Measurements from ENCODE around the gene DCDC2B.

The DCDC2B gene

DNA sequence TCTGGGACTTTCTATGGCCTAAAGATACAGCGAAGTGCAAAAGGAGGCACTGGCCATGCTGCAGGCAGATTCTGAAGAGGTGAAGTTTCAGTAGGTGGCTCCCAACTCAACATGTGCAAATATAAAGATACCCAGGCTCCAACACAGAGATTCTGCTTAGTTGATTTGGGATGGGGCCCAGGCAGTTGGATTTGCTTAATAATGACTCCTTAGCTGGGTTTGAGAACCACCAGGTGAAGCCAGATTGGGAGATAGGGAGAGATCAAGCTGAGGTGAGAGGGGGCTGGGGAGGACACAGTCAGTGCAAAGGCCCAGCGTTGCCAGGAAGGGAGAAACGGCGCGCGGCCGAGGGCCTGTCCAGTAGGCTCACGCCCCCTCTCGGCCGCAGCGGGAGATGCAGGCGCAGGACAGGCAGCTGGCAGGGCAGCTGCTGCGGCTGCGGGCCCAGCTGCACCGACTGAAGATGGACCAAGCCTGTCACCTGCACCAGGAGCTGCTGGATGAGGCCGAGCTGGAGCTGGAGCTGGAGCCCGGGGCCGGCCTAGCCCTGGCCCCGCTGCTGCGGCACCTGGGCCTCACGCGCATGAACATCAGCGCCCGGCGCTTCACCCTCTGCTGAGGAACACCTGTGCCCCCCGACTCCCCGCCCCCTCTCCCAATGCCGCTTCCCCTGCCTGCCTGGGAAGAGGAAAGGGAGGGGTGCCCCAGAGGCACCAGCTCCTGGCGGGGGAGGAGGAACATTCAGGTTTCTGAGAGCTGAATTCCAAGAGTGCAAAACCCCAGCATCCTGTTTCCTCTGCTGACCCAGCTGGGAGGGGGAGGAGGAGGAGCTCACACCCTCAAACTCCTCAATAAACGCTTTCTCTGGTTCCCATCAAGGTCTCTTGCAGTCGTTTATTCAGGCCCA lies 39.3 kb downstream of the DCDC2B start:
- TF ChIP-seq, protein P1, sequence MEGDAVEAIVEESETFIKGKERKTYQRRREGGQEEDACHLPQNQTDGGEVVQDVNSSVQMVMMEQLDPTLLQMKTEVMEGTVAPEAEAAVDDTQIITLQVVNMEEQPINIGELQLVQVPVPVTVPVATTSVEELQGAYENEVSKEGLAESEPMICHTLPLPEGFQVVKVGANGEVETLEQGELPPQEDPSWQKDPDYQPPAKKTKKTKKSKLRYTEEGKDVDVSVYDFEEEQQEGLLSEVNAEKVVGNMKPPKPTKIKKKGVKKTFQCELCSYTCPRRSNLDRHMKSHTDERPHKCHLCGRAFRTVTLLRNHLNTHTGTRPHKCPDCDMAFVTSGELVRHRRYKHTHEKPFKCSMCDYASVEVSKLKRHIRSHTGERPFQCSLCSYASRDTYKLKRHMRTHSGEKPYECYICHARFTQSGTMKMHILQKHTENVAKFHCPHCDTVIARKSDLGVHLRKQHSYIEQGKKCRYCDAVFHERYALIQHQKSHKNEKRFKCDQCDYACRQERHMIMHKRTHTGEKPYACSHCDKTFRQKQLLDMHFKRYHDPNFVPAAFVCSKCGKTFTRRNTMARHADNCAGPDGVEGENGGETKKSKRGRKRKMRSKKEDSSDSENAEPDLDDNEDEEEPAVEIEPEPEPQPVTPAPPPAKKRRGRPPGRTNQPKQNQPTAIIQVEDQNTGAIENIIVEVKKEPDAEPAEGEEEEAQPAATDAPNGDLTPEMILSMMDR (IDR thresholded peaks at IDR 0.05): peak; percentile 86
- peak; percentile 80 for DNase-seq (ENCODE audit: low spot score)
- Histone ChIP-seq H3K4me3 (peak overlapping the region; percentile 52), H3K27ac (peak overlapping the region; percentile 18 to 73)

DNA sequence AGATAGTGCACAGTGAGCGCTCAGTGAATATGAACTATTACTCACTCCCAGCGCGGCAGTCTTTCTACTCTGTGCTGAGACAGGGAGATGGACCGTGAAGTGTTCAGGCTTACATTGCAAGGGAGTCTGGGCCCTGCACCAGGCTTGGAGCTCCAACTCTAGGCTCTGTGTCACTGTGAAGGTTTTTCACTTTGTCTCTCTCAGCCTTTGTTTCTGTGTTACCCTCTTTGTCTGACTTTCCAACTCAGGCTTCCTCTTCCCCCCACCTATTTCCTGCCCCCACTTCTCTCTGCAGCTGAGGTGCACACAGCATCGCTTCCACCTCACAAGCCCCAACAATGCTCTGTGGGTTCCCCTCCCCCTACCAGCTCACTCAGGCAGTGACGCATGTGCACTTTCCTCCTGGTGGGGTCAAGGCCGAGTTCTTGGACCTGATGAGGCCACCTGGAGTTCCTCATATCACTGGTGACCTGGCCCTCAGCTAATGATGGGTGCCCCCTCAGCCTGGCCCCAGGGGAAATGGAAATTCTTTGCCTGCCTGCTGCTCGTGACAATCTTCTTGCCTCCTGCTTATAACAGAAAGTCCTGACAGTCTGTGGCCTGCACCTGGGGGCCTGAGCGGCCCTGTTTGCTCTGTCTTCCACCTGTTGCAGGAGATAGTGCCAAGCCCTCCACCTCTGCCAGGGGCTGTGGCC lies 41.1 kb downstream of the DCDC2B start:
- peak overlapping the region in 1 of 2 donors; percentile 64 for H3K27ac ChIP-seq
- DNase-seq (ENCODE audit: low spot score): no peak
- H3K4me3 ChIP-seq: no peak overlapping the region
- TF ChIP-seq, protein P1 (IDR thresholded peaks at IDR 0.05): no peak

DNA sequence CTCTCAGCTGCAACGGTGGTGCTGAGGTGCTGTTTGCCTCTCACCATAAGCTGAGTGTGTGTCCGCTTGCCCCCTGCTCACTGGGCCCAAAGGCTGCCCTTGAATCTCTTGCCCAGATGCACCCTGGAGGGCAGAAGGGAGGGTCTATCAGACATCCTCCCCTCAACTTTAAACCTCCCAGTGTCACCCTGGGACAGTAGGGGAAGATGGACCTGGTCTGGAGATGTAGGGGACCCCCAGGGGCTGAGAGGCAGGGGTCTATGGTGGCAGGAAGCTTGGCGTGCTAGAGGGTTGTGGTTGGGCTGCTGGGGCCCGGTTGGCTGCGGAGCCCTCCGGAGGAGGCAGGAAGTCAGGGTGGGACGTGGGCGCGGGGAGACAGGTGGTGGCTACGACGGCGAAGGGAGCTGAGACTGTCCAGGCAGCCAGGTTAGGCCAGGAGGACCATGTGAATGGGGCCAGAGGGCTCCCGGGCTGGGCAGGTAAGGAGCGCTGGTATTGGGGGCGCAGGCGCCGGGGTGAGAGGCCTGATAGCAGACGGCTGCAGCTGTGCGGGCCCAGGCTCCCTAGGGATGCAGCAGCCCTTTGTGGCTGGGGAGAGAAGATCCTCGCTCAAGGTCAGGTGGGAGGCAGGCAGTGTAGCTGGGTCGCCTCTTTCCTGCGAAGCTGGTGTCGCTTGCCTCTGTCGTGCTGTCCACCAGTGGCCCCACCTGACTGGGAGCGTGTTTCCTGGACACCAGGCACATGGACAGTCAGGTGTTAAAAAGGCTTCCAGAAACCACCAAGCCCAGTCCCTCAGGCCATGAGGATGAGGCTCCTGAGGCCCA lies 42.2 kb downstream of the DCDC2B start, which contains the start of gene LCK:
TSS of gene LCK (plus strand) at position 373 of the 824 bp plus-strand sequence. CDS start 23,065 bp downstream, outside the sequence.
- DNase-seq (ENCODE audit: low spot score): no peak
- TF ChIP-seq, protein P1 (IDR thresholded peaks at IDR 0.05): no peak
- Histone ChIP-seq H3K4me3 (no peak within 1 kb of the TSS), H3K27ac (peak within 1 kb of the TSS in 1 of 2 donors; percentile 64)

DNA sequence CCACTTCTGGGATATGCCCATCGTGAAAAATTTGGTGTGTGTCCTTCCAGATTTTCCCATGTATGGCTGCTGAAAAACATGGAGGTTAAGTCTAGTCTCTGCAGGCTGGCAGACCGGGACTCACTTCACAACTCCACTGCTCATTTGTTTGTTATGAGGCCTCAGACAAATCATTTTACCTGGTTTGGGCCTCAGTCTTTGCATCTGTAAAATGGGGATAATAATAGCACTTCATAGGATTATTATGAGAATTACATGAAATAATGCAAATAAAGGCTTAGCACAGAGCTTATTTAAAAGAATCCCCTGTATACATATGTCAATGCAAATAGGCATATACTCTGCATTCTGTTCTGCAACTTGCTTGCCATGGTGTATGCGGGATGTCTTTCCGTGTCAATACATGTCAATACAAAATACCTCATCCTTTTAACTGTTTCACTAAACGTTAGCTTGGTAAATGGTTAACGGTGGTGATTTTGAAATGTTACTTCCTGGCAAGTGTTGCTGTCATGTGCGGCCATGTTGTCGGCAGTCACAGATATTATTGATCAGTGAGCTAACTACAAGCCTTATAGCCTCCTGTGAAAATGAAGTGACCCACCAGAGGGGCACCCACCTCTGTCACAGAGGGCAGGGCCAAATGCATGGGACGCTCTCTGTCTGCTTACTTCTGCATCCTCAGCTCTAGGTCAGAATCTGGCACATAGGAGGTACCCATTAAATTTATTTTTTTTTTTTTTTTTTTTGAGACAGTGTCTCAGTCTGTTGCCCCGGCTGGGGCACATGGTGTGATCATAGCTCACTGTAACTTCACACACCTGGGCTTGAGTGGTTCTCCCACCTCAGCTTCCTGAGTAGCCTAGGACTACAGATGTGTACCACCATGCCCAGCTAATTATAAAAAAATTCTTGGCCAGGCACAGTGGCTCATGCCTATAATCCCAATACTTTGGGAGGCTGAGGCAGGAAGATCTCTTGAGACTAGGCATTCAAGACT lies 46.5 kb downstream of the DCDC2B start:
- TF ChIP-seq, protein P1 (IDR thresholded peaks at IDR 0.05): no peak
- no peak for DNase-seq (ENCODE audit: low spot score)
- Histone ChIP-seq H3K4me3 (no peak overlapping the region), H3K27ac (no peak overlapping the region)

DNA sequence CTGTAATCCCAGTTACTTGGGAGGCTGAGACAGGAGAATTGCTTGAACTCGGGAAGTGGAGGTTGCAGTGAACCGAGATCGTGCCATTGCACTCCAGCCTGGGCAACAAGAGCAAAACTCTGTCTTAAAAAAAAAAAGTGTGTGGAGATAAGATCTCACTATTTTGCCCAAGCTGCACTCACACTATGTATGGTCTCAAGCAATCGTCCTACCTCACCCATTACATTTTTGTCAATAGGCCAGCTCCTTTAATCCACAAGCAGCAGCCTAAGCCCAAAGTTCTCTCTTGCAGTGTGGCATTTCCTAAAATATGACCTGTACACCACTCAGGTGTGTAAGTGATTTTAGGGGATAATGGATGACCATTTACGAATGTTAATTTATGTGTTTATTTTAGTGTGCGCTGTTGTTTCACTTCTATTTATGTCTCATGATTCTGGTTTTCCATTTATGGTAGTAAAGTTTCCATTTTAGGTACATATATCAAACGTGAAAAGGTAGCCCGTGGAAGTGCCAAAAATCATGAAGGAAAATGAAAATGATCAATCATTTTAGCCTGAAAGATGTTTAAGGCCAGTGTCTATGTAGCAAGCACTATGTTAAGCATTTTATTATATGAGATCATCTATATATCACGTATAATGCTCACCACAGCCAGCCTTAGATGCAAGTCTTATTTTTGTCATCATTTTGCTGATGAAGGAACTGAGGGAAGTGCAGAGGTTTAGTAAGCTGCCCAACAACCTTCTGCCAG lies 47.8 kb downstream of the DCDC2B start:
- Histone ChIP-seq H3K4me3 (no peak overlapping the region), H3K27ac (no peak overlapping the region)
- no peak for DNase-seq (ENCODE audit: low spot score)
- TF ChIP-seq, protein P1 (IDR thresholded peaks at IDR 0.05): no peak

Measured in coronary artery (tissue), 2 donors.